HepG2 (cell line): ENCODE measurements around the gene ABO. TPM values are rescaled to one million over a fixed set of nuclear protein-coding genes. Genes with fewer than 3 reads are reported as not detected.
"Not testable (repeated sequence)": the region's sequence is repeated elsewhere in the genome, so short reads cannot be mapped to it uniquely, and the experiment has no call there.

Source experiments
- ATAC-seq: fragments of 200-7000 bp; cut with Tn5 transposase; 3 replicates; pipeline ENCODE4 v1.9.1; 2020; ENCODE audit warnings: mild to moderate bottlenecking, moderate library complexity
- BruUV-seq: library from RNA; stranded (reverse); fragments of 400-500 nt; replicated peaks from 2 replicates; lab custom pipeline; 2021; lab: Mats Ljungman, UMichigan
- CTCF ChIA-PET: fragments of 300-600 bp; formaldehyde crosslinking; extraction: SDS; loops from one replicate; lab custom pipeline; 2021; ENCODE audit warnings: low total read pairs, inconsistent platforms, low intra/inter-chr PET ratio; lab: Yijun Ruan, JAX
- POLR2A ChIA-PET: fragments of 350-600 bp; sonication (Branson Sonifier 250); formaldehyde crosslinking; loops from one replicate; lab custom pipeline; 2020; ENCODE audit warnings: antibody characterized with exemption, inconsistent platforms; lab: Yijun Ruan, JAX
- DNase-seq: peaks from one replicate; pipeline ENCODE4 v3.0.0-alpha.2; 2015; ENCODE audit warnings: low spot score
- FAIRE-seq: peaks from 3 replicates; lab custom pipeline; 2011; peaks lifted over from hg19 to GRCh38; lab: Jason Lieb, UNC
- H2AFZ ChIP-seq: one replicate; pipeline ENCODE4 v1.6.1; 2011; ENCODE audit warnings: low read length, inconsistent platforms
- H3K27ac ChIP-seq: fragments of 300-600 bp; 3 replicates; pipeline ENCODE4 v1.8.0; 2011; ENCODE audit warnings: mixed run types, mild to moderate bottlenecking, mixed read lengths, low read length, inconsistent platforms; ENCODE audit not compliant: insufficient read depth; ENCODE audit errors: extremely low read length
- H3K27me3 ChIP-seq, 2 experiments: fragments of 200-600 bp in 1 of 2; 2 replicates in 1 of 2; 3 replicates in 1 of 2; pipeline versions ENCODE4 v1.6.0 to v1.8.0; 2011; ENCODE audit warnings: low read length in 2 of 2, mild to moderate bottlenecking in 2 of 2, moderate library complexity in 2 of 2, inconsistent platforms in 1 of 2; ENCODE audit not compliant: insufficient read depth in 2 of 2, control insufficient read depth in 1 of 2
- H3K36me3 ChIP-seq, 2 experiments: fragments of 200-600 bp in 1 of 2; replicated peaks in 1 of 2; 2 replicates in 1 of 2; 3 replicates in 1 of 2; pipeline versions ENCODE4 v1.5.1 to v1.8.0; 2011; ENCODE audit warnings: low read length in 2 of 2, inconsistent platforms in 1 of 2; ENCODE audit not compliant: insufficient read depth in 2 of 2, control insufficient read depth in 1 of 2
- H3K4me1 ChIP-seq: 2 replicates; pipeline ENCODE4 v1.5.1; 2012; ENCODE audit warnings: low read length, inconsistent platforms; ENCODE audit not compliant: insufficient read depth
- H3K4me2 ChIP-seq: 2 replicates; pipeline ENCODE4 v1.6.0; 2011; ENCODE audit warnings: low read depth, low read length, inconsistent platforms
- H3K4me3 ChIP-seq, 3 experiments: fragments of 200-600 bp in 1 of 3; sonication (generic), shearing (Covaris generic) in 1 of 3; replicated peaks in 1 of 3; 2 replicates each; pipeline ENCODE4 v1.5.1; 2011 to 2016; ENCODE audit warnings: low read length in 3 of 3, inconsistent platforms in 2 of 3, low read depth in 2 of 3, mild to moderate bottlenecking in 2 of 3, control low read depth in 1 of 3, mixed read lengths in 1 of 3; ENCODE audit not compliant: insufficient read depth in 1 of 3
- H3K79me2 ChIP-seq: one replicate; pipeline ENCODE4 v1.6.1; 2011; ENCODE audit warnings: low read length, inconsistent platforms; ENCODE audit not compliant: insufficient read depth
- H3K9ac ChIP-seq: 2 replicates; pipeline ENCODE4 v1.6.0; 2011; ENCODE audit warnings: mild to moderate bottlenecking, low read depth, low read length, inconsistent platforms; ENCODE audit not compliant: insufficient read depth
- H3K9me3 ChIP-seq: 2 replicates; pipeline ENCODE4 v1.5.1; 2012; ENCODE audit warnings: mild to moderate bottlenecking, low read length
- H4K20me1 ChIP-seq: 2 replicates; pipeline ENCODE4 v1.6.0; 2011; ENCODE audit warnings: inconsistent platforms, mild to moderate bottlenecking, low read length, moderate library complexity; ENCODE audit not compliant: insufficient read depth
- ARID5B ChIP-seq: IDR thresholded peaks from 2 replicates; pipeline ENCODE4 v1.4.0; 2020; ENCODE audit warnings: mild to moderate bottlenecking, missing genetic modification reagents
- PITX1 ChIP-seq: sonication (generic); formaldehyde crosslinking; IDR thresholded peaks from 2 replicates; pipeline ENCODE4 v1.5.1; 2020; ENCODE audit warnings: mild to moderate bottlenecking, missing genetic modification reagents
- SOX13 ChIP-seq, 3 experiments: fragments of 450-650 bp in 1 of 3; sonication (generic) in 1 of 3; formaldehyde crosslinking in 1 of 3; IDR thresholded peaks in 2 of 3; conservative IDR thresholded peaks in 1 of 3; 2 replicates each; pipeline versions ENCODE4 v1.5.0 to v1.6.1; 2016 to 2020; ENCODE audit warnings: antibody characterized with exemption in 1 of 3, mild to moderate bottlenecking in 1 of 3, missing compliant biosample characterization in 1 of 3, missing genetic modification reagents in 1 of 3, moderate library complexity in 1 of 3
- WGBS: methylation state at CpG from one replicate; pipeline ENCODE4 v1.1.6; 2017; ENCODE audit warnings: low lambda C conversion rate; 5-methylcytosine and 5-hydroxymethylcytosine counted together
- in situ Hi-C: cut with HindIII; loops from 2 replicates; pipeline ENCODE4 v1.10.0; 2017; ENCODE audit warnings: low pct_unique_long_range_greater_than_20kb; ENCODE audit not compliant: extremely low pct_ligation_motif_present
- intact Hi-C: fragments of 100-400 bp; cut with micrococcal nuclease; formaldehyde crosslinking; loops from one replicate; pipeline ENCODE4 v1.10.0; 2022; ENCODE audit not compliant: unreplicated experiment
- polyA plus RNA-seq, 8 experiments: library from polyadenylated mRNA; depleted of rRNA in 3 of 8; stranded (reverse) in 7 of 8; unstranded in 1 of 8; fragments of >200 nt; fragmentation: Illumina TruSeq in 4 of 8; extraction: Trizol in 4 of 8; gene quantifications; 2 replicates each; pipeline versions ENCODE4 v1.2.1 to v1.2.3, GENCODE V29; 2011 to 2016; ENCODE audit warnings: low read depth in 4 of 8, missing spikeins in 1 of 8, mixed read lengths in 1 of 8; ENCODE audit not compliant: insufficient read depth in 1 of 8
- total RNA-seq, 5 experiments: library from RNA; depleted of rRNA; stranded (reverse); fragments of >200 nt; fragmentation: Illumina TruSeq; extraction: Trizol; gene quantifications; 2 replicates each; pipeline ENCODE4 v1.2.3, GENCODE V29; 2016; ENCODE audit warnings: low read depth in 1 of 5

Gene ABO
- total and polyA plus RNA-seq, 2 of the 13 experiments (the other 11 are each of a cell fraction or from before 2014, with no cell fraction given), result not detected

GRCh38 chr9:133283255-133284032, 8.4 kb upstream of the ABO start:
- in situ Hi-C loops; H3K27ac ChIP-seq; H3K79me2 ChIP-seq; intact Hi-C loops; H3K9me3 ChIP-seq; H3K4me3 ChIP-seq; H3K9ac ChIP-seq; ATAC-seq; H3K4me2 ChIP-seq; H3K36me3 ChIP-seq; POLR2A ChIA-PET; H2AFZ ChIP-seq; DNase-seq; FAIRE-seq; H4K20me1 ChIP-seq; CTCF ChIA-PET; BruUV-seq; TF ChIP-seq SOX13 (IDR thresholded peaks at IDR 0.05): not testable (repeated sequence)
- peaks cover 2 to 17% of the 10 kb centered on the region in 2 experiments; a peak in 2 of 5 replicates for H3K27me3 ChIP-seq
- peaks cover 29% of the 10 kb centered on the region for H3K4me1 ChIP-seq
- 46% methylated on average over 13 of the region's 16 CpGs for WGBS
- 0 out of 2 replicates have a peak, but pooled peaks have one; percentile 15 for TF ChIP-seq ARID5B (CRISPR knock-in tag)
- TF ChIP-seq PITX1 (CRISPR knock-in tag), result peak; percentile 80
- TF ChIP-seq SOX13 (CRISPR knock-in tag; conservative IDR thresholded peaks at IDR 0.05 in 1 of 2, IDR thresholded peaks at IDR 0.05 in 1 of 2), result peak in 1 of 2 experiments; percentile 24; a peak in 1 of 4 replicates
